HG02840 (cell line): ENCODE results near the gene CRAT.
A peak's percentile ranks its signal among the peaks of the same experiment; 100 is the strongest.

Experiments
- ATAC-seq: cut with Tn5 transposase; IDR thresholded peaks from one replicate; pipeline ENCODE4 v1.9.1; 2021; ENCODE audit warnings: mild to moderate bottlenecking, moderate library complexity, moderate number of reproducible peaks; ENCODE audit not compliant: unreplicated experiment, low FRiP score

CRAT gene

GRCh38 chr9:129111528-129112151 is 1.0 kb upstream of the CRAT start:
- no peak for ATAC-seq

GRCh38 chr9:129109952-129110739 is 447 bp downstream of the CRAT start:
- ATAC-seq, result peak; percentile 9

GRCh38 chr9:129109537-129109903 is 1.1 kb downstream of the CRAT start:
- no peak for ATAC-seq

- no peak for ATAC-seq
These were observed 1.6 kb downstream of the CRAT start for GRCh38 chr9:129108805-129109536.

- ATAC-seq, result no peak
These were observed 2.3 kb downstream of the CRAT start for GRCh38 chr9:129108083-129108804.

- no peak for ATAC-seq
These were observed 2.9 kb downstream of the CRAT start for GRCh38 chr9:129107651-129108050.

GRCh38 chr9:129105857-129106694 is 4.5 kb downstream of the CRAT start:
- ATAC-seq, result no peak

GRCh38 chr9:129104051-129104450 is 6.5 kb downstream of the CRAT start:
- ATAC-seq, result no peak

GRCh38 chr9:129103595-129103965 is 7.0 kb downstream of the CRAT start:
- no peak for ATAC-seq

GRCh38 chr9:129102791-129103594 is 7.6 kb downstream of the CRAT start:
- ATAC-seq, result no peak

- ATAC-seq, result no peak
These were observed 8.5 kb downstream of the CRAT start for GRCh38 chr9:129102095-129102525.

GRCh38 chr9:129101279-129101678 is 9.3 kb downstream of the CRAT start:
- no peak for ATAC-seq

- ATAC-seq, result no peak
These were observed 10.0 kb downstream of the CRAT start for GRCh38 chr9:129100383-129101169.

- no peak for ATAC-seq
These were observed 12.3 kb downstream of the CRAT start for GRCh38 chr9:129098328-129098727.

GRCh38 chr9:129097671-129098306 is 12.8 kb downstream of the CRAT start:
- no peak for ATAC-seq

- ATAC-seq, result no peak
These were observed 14.7 kb downstream of the CRAT start for GRCh38 chr9:129095908-129096307.

GRCh38 chr9:129095170-129095667 is 15.4 kb downstream of the CRAT start:
- ATAC-seq, result no peak
